Stimulated activated CD4-positive, alpha-beta T cell treated with anti-CD3 and anti-CD28 coated beads, Interleukin-15, amount 100 ng/mL, for 48 hours (primary cell): ENCODE measurements around the gene CD300A.
A peak's percentile ranks its signal among the peaks of the same experiment; 100 is the strongest.

Experiments
- DNase-seq, 2 donors: peaks; one replicate each; pipeline ENCODE4 v3.0.0-alpha.2; 2020; ENCODE audit warnings: low read depth in 2 of 2

The CD300A gene

DNA sequence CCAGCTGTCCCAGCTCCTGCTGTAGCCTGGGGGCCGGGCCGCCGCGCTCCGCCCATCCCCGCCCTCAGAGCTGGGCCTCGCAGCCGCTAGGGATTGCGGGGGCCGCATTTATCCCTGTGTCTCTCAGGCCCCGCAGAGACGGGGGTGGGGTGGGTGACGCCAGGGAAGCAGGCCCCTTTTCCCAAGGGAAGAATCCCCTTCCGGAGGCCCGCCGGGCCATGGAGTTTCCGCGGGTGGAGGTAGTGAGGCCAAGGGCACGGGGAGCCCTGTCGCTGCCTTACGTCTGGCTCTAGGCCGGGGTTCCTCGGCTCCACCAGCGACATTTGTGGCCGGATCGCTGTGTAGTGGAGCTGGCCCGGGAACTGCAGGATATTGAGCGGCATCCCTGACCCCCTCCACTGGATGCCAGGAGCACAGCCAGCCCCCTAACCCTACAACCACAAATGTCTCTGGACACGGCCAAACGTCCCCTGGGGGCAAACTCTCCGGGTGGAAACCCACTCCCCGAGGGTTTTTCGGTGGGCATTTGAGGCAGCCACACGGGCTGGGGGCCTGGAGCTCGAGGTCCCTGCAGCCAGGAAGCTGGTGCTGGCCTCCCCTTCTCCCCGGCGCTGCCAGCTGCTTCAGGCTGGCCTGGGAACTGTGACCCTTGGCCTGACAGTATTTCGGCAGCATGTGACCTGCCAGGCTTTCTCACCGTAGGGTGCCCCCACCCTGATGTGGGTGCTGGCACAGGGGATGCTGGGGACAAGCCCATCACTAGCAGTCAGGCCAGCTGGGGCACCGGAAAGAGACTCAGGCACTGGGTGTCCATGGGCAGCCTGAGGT, 12.0 kb upstream of the CD300A start:
- DNase-seq = no peak

DNA sequence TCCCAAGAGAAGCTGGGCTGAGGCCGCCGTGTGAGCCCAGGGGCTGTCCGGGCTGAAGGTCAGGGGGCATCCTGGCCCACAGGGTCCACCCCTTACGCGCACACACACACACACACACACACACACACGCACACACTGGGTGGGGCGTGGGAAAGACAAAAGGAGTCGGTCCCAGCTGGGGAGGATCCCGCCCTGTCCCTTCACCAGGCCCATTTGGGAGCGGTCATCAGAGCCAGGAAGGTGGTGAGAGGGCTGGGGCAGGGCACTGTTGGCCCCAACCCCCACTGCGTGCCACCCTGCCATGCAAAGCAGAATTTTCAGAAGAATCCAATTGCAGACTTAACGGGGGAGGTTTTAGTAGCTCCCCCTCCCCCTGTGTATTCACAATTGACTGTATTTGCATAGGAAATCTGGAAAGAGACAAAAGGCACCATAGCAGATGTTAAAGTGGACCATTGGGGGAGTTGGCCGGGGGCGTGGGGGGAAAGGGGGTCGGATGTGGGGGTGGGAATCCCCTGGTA, 11.3 kb upstream of the CD300A start:
- DNase-seq = no peak

GRCh38 chr17:74455821-74456220, 10.6 kb upstream of the CD300A start:
- no peak for DNase-seq

- DNase-seq = peak in 1 of 2 donors; percentile 60
These were observed 9.2 kb upstream of the CD300A start for GRCh38 chr17:74457146-74457819.

DNA sequence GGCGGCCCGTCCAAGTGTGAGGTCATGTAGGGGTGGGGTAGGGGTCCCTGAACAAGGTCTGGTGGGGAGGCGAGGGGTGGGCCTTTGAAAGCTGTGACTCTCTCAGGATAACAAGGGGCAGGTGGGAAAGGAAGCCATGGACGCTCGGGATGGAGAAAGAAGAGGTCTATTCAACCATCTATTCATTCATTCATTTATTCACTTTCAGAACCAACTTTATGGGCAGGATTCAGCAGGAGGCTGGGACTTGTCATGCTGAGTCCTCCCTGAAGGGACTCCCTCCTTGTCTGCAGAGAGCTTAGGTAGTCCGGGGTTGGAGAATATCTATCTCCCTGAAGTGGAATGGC, 8.6 kb upstream of the CD300A start:
- no peak for DNase-seq

- no peak for DNase-seq
These were observed 7.6 kb upstream of the CD300A start for GRCh38 chr17:74458835-74459234.

- no peak for DNase-seq
These were observed 6.8 kb upstream of the CD300A start for GRCh38 chr17:74459622-74460021.

GRCh38 chr17:74460241-74460640, 6.2 kb upstream of the CD300A start:
- DNase-seq = no peak

GRCh38 chr17:74460996-74461395, 5.4 kb upstream of the CD300A start:
- DNase-seq = no peak

- no peak for DNase-seq
These were observed 4.8 kb upstream of the CD300A start for GRCh38 chr17:74461611-74462010.

DNA sequence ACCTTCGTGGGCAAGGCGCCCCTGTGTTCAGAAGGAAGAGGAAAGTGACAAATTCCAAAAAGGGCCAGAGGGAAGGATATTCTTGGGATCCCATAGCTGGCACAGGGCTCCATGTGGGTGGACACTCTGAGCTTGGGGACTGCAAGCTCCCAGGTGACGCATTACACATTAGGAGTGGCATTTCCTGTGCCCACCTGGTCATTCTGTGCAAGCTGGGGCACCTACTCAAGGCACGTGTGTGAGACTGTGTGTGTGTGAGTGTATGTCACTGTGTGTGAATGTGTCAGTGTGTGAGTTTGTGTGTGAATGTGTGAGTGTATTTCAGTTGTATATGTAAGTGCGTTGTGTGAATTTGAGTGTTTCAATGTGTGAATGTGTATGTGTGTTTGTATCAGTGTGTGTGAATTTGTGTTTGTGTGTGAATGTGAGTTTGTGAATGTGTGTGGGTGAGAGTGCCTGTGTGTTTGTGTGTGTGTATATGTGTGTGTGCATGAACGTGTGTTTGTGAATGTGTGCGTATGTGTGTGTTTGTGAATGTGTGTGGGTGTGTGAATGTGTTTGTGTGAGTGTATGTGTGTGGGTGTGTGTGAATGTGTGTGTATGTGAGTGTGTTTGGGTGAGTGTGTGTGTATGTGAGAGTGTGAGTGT, 1.6 kb upstream of the CD300A start:
- DNase-seq = no peak

- DNase-seq = no peak
These were observed 890 bp upstream of the CD300A start for GRCh38 chr17:74465378-74466110.

DNA sequence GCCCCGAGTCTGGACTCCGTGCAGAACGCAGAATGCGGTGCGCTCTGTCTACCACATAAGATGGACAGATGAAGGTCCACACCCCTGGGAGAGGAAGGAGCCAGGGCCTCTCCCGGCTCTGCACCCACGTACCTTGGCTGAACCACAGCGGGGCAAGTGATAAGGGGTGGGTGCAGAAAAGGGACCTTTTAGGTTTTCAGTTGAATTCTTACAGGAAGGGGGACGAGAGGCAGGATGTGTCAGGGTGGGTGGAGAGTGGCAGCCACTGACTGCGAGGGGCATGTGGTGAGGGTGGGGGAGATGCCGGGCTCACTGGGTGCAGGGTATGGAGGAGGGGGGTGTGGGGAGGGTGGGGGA, 372 bp downstream of the CD300A start:
- no peak for DNase-seq

- DNase-seq = no peak
These were observed 952 bp downstream of the CD300A start for GRCh38 chr17:74467221-74467951.

DNA sequence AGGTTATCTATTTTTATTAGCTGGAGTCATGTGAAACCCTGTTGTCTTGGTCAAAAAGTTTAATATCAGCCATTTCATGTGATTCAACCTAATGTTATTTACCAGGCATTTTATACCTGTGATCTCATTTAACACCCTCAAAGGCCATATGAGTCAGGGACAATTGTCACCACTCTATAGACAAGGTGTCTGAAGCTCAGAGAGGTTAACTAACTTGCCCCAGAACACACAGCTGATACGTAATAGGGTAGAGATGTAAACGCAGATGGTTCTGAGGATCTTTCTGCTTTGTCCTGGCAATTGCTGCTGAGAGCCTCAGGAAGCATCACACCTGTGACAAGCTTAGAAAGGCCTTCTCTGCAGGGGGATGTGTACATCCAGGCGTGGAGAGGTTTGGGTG, 4.9 kb downstream of the CD300A start:
- DNase-seq = no peak

GRCh38 chr17:74472890-74473289, 6.5 kb downstream of the CD300A start:
- no peak for DNase-seq

DNA sequence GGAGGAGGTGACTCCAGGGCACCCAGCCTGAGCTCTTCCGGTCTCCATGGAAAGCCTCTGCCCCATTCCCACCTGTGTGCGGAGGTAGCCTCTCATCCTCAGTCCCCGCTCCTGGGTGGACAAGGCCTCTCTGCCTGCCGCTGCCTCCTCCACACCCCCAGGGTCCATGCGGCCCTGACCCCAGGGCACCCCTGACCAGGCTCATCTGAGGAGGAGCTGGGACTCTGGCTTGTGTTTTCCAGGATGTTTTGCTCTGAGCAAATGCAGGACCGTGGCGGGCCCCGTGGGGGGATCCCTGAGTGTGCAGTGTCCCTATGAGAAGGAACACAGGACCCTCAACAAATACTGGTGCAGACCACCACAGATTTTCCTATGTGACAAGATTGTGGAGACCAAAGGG, 6.9 kb downstream of the CD300A start:
- no peak for DNase-seq

DNA sequence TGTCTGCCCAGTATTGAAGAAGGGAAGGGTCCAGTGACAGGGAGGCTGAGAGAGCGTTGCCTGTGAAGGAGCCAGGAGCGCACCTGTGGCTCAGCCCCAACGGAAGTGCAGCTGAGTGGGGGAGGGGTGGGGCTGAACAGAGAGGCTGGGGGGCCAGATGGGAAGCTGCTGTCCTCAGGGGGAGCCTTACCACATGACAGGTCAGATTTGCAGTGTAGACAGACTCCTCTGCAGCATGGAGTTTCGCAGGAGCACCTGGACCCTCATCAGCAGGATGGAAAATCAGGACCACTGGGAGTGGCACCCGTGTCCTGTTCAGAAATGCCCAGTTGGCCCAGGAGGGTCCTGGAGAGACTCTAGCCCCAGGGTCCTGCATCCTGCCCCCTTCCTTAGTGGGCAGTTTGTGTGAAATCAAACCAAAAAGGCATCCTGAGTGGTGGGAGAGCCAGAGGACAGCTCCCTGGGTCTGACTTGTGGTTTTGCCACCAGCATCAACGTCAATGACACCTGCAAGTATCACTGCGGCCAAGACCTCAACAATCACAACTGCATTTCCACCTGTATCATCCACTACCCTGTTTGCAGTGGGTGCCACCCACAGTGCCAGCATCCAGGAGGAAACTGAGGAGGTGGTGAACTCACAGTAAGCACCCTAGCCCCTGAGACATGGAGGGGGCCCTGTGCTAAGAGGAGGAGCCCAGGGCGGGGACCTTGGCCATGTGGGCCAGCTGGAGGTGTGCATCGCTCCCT, 7.8 kb downstream of the CD300A start:
- no peak for DNase-seq

DNA sequence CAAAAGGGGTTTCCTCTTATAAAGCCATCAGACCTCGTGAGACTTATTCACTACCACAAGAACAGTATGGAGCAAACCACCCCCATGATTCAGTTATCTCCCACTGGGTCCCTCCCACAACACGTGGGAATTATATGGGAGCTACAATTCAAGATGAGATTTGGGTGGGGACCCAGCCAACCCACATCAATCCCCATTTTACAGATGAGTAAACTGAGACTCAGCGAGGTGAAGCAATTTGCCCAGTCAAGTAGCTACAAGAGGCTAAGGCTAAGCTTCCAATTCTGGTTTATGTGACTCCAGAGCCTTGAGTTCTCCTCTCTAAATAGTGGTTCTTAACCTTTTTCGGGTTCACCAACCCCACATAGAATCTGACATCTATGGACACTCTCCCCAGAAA, 8.8 kb downstream of the CD300A start:
- no peak for DNase-seq

GRCh38 chr17:74477411-74477810, 11.0 kb downstream of the CD300A start:
- no peak for DNase-seq
